HG03354 (cell line): ENCODE measurements around the gene BCL2L2.
"Not testable (repeated sequence)": the region's sequence is repeated elsewhere in the genome, so short reads cannot be mapped to it uniquely, and the experiment has no call there.

Experiments
- ATAC-seq: cut with Tn5 transposase; IDR thresholded peaks from one replicate; pipeline ENCODE4 v1.9.1; 2021; ENCODE audit warnings: mild to moderate bottlenecking; ENCODE audit not compliant: unreplicated experiment, poor library complexity, severe bottlenecking

The BCL2L2 gene

GRCh38 chr14:23306412-23307145, at the start of gene BCL2L2:
Gene BCL2L2 (plus strand): TSS chr14:23306833. CDS start chr14:23307768, 935 bp downstream.
- no peak for ATAC-seq

- no peak for ATAC-seq
These were observed 48.4 kb upstream of the BCL2L2 start for GRCh38 chr14:23258256-23258655.

DNA sequence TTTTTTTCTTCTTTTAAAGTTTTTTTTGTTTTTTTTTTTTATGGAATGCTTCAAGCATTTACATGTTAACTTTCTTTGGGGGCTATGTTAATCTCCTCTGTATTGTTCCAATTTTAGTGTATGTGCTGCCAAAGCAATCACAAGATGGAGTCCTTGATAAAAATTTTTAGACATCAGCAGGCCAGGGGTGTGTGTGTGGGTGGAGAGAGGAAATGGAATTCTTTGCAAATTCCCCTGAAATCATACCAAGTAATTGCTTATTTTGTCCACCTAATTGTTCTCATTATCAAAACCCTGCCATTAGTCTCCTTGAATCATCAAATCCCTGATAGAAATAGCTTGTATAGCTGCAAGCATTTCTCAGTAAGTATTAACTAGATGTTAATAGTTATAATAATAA, 47.2 kb upstream of the BCL2L2 start:
- ATAC-seq = no peak

DNA sequence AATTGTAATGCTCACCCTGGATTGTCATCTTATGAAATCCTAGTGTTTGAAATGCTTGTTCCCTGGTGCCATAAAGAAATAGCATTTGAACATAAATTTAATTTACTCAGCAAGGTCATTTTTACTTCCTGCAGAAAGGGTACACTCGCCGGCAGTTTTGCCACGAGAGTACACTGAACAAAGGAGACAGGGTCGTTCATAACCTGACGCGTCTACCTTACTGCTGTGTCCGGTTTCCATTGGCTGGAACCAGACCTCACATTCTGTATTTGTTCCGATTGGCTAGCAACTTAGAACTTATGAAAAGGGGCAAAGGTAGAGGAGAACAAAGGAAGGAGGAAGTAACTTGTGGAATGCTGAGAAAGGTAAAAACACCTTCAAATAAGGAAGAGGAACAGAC, 45.8 kb upstream of the BCL2L2 start:
- not testable (repeated sequence) for ATAC-seq

GRCh38 chr14:23269193-23269592, 37.4 kb upstream of the BCL2L2 start:
- no peak for ATAC-seq

DNA sequence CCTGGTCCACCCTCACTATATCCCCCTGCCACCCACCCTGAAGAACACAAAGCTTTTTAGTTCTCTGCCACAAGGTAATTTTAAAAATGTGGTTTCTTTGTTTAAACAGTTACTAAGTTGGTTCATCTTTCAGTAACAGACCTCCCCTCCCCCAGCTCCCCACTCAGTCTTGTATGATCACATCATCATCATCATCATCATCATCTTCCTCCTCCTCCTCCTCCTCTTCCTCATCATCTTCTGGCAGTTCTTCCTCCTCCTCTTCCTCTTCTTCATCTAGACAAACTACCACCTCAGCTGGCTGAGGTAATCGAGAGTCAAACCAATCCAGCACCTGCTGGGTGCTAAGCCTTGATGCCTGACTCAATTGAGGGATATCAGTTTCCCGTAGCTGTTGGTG, 31.2 kb upstream of the BCL2L2 start:
- ATAC-seq = no peak

DNA sequence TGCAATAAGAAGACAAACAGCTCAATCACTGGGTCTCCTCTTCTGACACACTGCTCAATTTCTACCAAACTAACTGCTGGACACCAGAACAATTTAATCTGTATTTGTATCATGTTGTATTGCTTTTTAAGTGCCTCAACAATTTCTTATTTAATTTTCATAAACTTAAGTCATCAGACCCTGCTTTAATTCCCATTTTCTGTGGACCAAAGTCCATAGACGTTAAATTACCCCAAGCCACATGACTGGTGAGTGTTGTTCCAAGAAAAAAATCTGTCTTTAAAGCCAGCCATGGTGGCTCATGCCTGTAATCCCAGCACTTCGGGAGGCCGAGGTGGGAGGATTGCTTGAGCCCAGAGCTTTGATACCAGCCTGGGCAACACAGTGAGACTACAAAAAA, 29.4 kb upstream of the BCL2L2 start:
- no peak for ATAC-seq

- ATAC-seq = not testable (repeated sequence)
These were observed 28.7 kb upstream of the BCL2L2 start for GRCh38 chr14:23277928-23278327.

- ATAC-seq = no peak
These were observed 25.4 kb upstream of the BCL2L2 start for GRCh38 chr14:23281247-23281646.

DNA sequence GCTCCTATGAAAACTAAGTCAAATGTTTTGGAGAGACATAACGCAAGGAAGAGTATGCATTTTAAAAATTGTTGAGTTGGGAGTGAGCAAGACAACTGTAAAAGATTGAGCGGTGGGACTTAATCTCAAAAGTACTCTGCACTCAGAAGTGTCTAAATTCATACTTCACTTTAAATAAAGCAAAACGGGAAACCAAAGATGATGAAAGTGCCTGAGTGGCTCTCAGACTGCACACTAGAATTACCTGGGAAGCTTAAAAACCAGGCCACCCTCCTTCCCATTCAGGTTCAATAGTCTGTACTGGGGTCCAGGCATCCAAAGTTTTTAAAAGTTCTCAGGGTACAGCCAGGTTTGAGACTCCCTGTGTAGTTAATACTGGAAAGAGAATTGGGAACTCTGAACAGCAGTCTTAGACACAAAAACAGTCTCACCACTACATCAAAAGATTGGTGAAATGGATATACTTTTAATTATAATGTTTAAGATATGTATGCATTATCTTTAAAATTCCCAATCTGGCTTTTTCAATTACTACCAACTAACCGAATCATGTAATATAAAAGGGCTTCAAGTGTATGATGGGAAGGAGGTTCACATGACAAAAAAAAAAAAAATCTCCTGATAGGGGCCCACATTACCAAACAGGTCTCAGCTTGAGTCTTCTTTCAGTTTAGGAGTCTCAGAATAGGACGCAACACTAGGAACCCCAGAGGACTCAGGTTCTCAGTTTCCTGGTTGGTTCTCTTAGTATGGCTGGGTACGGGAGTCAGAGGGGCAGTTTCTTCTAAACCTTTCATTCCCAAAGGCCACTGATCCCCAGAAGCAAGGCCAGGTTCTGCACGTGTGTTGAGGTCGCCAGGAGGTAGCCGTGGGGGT, 21.7 kb upstream of the BCL2L2 start:
- ATAC-seq = no peak

GRCh38 chr14:23285530-23286019, 21.1 kb upstream of the BCL2L2 start:
- ATAC-seq = peak; percentile 29

- peak; percentile 98 for ATAC-seq
These were observed 20.4 kb upstream of the BCL2L2 start, which contains the start of gene HOMEZ for GRCh38 chr14:23286020-23286901. Gene HOMEZ (minus strand): TSS chr14:23286132. CDS start chr14:23285952, 180 bp downstream.

DNA sequence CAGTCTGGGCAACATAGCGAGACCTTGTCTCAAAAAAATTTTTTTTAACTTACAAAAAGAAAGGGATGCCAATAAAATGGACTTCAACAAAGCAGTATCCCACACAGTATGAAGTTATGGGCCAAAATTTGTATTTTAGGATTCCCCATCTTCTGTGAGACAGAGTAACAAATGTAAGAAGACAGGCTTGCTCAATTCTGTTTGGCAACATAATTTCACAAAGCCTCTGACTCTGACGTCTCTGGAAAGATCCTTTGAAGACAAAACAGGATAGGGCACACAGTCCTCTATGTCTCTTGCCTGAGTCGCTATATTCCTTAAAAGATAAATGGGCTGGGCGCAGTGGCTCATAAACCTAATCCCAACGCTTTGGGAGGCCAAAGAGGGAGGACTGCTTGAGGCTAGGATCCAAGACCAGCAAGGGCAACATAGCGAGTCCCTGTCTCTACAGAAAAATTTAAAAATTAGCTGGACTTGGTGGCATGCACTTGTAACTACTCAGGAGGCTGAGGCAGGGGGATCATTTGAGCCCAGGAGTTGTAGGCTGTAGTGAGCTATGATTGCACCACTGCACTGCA, 19.6 kb upstream of the BCL2L2 start:
- ATAC-seq = no peak

DNA sequence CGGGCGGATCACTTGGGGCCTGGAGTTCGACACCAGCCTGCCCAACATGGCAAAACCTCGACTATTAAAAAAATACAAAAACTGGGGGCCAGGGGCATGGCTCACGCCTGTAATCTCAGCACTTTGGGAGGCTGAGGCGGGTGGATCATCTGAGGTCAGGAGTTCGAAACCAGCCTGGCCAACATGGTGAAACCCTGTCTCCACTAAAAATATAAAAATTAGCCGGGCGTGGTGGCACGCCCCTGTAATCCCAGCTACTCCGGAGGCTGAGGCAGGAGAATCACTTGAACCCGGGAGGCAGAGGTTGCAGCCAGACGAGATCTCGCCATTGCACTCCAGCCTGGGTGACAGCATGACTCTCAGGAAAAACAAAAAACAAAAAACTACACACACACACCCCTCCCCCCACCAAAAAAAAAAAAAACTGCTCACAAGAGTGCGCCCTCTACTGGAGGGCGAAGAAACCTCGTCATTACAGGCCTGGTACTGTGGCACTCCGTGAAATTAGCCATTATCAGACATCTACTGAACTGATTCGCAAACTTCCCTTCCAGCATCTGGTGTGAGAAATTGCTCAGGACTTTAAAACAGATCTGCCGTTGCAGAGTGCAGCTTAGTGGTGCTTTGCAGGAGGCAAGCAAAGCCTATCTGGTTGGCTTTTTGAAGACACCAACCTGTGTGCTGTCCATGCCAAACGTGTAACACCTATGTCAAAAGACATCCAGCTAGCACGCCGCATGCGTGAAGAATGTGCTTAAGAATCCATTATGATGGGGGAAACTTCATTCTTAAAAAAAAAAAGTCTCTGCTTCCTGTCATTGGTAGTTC, 11.7 kb upstream of the BCL2L2 start:
- peak; percentile 68 for ATAC-seq

GRCh38 chr14:23296012-23296777, 10.4 kb upstream of the BCL2L2 start:
- ATAC-seq = no peak

DNA sequence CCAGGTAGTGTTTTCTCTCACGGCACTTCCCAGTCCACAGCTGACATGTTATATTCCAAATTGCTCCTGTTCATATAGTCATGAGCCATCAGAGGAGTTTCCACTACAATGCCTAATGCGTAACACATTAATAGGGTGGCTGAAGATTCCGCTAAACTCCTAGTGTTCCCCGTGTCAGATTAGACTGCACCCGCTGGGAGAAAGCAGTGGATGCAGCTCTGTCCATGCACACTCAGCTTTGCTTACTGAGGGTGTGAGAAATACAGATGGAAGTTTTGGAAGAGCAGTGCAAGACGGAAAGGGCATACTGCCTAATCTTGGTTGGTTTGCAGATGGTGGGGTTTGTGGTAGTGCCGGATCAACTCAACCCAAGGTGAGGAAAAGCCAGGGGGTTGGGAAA, 9.5 kb upstream of the BCL2L2 start:
- ATAC-seq = no peak

GRCh38 chr14:23297611-23298277, 8.9 kb upstream of the BCL2L2 start:
- ATAC-seq = no peak
